Measurements from ENCODE around the gene CNPY4. TPM values are rescaled to one million over a fixed set of nuclear protein-coding genes. Genes with fewer than 3 reads are reported as not detected.

Gene CNPY4
- polyA plus RNA-seq, 1 donor (not counting 4 experiments of a cell fraction or from before 2014, with no cell fraction given) = 9.9 TPM

DNA sequence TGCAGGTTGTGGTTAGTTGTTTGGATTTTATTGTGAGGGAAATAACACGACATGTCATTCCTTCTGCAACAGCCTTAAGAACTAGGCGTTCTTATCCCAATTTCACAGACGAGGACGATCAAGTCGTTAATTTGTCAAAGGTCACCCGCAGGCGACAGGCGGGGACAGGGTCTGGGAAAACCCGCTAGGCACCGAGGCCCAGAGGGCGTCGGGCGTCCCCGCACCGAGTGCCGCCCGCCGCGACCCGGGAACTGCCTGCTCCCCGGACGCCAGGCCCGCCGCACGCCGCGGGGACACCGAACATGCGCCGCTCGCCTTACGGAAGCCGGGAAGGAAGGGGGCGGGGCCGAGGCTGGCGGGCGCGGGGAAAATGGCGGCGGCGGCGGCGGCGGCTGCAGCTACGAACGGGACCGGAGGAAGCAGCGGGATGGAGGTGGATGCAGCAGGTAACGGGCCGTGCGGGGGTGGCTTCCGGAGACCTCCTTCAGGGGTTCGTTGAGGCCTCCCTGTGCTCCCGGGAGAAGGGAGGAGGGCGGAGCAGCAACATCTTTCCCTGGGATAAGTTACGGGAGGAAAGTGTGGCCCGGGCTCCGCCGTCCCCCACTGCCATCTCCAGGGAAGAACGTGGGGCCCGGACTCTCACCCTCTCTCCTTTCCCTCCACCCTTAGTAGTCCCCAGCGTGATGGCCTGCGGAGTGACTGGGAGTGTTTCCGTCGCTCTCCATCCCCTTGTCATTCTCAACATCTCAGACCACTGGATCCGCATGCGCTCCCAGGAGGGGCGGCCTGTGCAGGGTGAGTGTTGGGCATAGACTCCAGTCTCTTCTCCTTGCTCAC, 30.6 kb upstream of the CNPY4 start, which contains the start of gene COPS6:
TSS of gene COPS6 (plus strand) at position 349 of the 837 bp plus-strand sequence. CDS start at position 371, 22 bp downstream.
- no peak for FAIRE-seq
- Histone ChIP-seq H3K9ac (ENCODE audit: control insufficient read depth, extremely low read depth, insufficient read depth, low read length) (peak within 1 kb of the TSS; percentile 90), H3K4me1 (ENCODE audit: control insufficient read depth, extremely low read depth, insufficient read depth, low read length) (peaks cover 27% of the 10 kb centered on the region), H2AFZ (ENCODE audit: control insufficient read depth, low read length) (peak within 1 kb of the TSS; percentile 90), H3K79me2 (ENCODE audit: control insufficient read depth, insufficient read depth, low read length) (peaks cover 17% of the 10 kb centered on the region), H3K27ac (ENCODE audit: control insufficient read depth, insufficient read depth, low read length) (peak within 1 kb of the TSS; percentile 85), H4K20me1 (ENCODE audit: control insufficient read depth, extremely low read depth, insufficient read depth, low read length) (no peaks in the 10 kb centered on the region), H3K36me3 (ENCODE audit: control insufficient read depth in 2 of 2, extremely low read depth in 1 of 2, insufficient read depth in 2 of 2, low read length in 2 of 2) (peaks cover 28 to 33% of the 10 kb centered on the region in 2 experiments), H3K4me2 (ENCODE audit: control insufficient read depth, extremely low read depth, insufficient read depth, low read depth, low read length) (peak within 1 kb of the TSS; percentile 82), H3K9me3 (ENCODE audit: control insufficient read depth, low read depth, low read length) (no peaks in the 10 kb centered on the region), H3K27me3 (ENCODE audit: control insufficient read depth, extremely low read depth, insufficient read depth, low read length) (no peaks in the 10 kb centered on the region), H3K4me3 (ENCODE audit: control insufficient read depth in 2 of 3, extremely low read depth in 1 of 3, insufficient read depth in 2 of 3, low read depth in 1 of 3, low read length in 3 of 3) (peak within 1 kb of the TSS; percentile 84 to 95 (median 89)), H3K9me1 (ENCODE audit: control insufficient read depth, extremely low read depth, insufficient read depth, low read length) (no peaks in the 10 kb centered on the region)
- no peak for DNase-seq (ENCODE audit: low read depth, low spot score)
- dilution Hi-C loops (cut with MboI; ENCODE audit: extremely low pct_ligation_motif_present, low sequenced_read_pairs) = no loop called here
- no peak for TF ChIP-seq EZH2 (IDR thresholded peaks at IDR 0.05; ENCODE audit: low read length)
- TF ChIP-seq, protein P1, sequence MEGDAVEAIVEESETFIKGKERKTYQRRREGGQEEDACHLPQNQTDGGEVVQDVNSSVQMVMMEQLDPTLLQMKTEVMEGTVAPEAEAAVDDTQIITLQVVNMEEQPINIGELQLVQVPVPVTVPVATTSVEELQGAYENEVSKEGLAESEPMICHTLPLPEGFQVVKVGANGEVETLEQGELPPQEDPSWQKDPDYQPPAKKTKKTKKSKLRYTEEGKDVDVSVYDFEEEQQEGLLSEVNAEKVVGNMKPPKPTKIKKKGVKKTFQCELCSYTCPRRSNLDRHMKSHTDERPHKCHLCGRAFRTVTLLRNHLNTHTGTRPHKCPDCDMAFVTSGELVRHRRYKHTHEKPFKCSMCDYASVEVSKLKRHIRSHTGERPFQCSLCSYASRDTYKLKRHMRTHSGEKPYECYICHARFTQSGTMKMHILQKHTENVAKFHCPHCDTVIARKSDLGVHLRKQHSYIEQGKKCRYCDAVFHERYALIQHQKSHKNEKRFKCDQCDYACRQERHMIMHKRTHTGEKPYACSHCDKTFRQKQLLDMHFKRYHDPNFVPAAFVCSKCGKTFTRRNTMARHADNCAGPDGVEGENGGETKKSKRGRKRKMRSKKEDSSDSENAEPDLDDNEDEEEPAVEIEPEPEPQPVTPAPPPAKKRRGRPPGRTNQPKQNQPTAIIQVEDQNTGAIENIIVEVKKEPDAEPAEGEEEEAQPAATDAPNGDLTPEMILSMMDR (optimal IDR thresholded peaks at IDR 0.05 in 1 of 3, IDR thresholded peaks at IDR 0.05 in 1 of 3, conservative IDR thresholded peaks at IDR 0.05 in 1 of 3; ENCODE audit: extremely low read depth in 1 of 3, insufficient read depth in 2 of 3, low read length in 3 of 3) = no peak

DNA sequence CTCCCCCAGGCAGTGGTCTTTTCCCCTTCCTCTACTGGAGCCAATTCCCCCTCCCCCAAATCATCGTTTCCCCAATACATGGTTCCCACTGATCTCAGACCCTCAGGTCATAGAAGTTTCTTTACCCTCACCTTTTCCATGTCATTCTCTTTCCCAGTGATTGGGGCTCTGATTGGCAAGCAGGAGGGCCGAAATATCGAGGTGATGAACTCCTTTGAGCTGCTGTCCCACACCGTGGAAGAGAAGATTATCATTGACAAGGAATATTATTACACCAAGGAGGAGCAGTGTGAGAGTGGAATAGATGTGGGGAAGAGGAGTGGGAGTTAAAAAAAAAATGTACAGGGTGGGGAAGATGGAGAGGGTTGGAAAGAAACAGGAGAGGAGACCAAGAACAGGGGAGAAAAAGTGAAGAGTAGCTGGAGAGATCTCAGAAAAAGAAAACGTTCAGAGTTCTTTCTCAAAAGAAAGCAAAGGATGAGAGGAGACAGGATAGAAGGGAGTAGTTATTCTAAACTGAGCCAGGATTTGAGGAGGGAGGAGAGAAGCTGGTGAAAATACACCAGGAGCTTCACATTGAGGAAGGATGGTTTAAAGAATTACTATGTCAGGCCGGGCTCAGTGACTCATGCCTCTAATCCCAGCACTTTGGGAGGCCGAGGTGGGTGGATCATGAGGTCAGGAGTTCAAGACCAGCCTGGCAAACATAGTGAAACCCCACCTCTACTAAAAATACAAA, 29.8 kb upstream of the CNPY4 start:
- FAIRE-seq = no peak
- peaks cover 19% of the 10 kb centered on the region for H3K79me2 ChIP-seq (ENCODE audit: control insufficient read depth, insufficient read depth, low read length)
- TF ChIP-seq, protein P1 (optimal IDR thresholded peaks at IDR 0.05 in 1 of 3, IDR thresholded peaks at IDR 0.05 in 1 of 3, conservative IDR thresholded peaks at IDR 0.05 in 1 of 3; ENCODE audit: extremely low read depth in 1 of 3, insufficient read depth in 2 of 3, low read length in 3 of 3) = no peak
- TF ChIP-seq EZH2 (IDR thresholded peaks at IDR 0.05; ENCODE audit: low read length) = no peak

More for the DNA sequence above, 29.8 kb upstream of the CNPY4 start:
- Histone ChIP-seq H3K27ac (ENCODE audit: control insufficient read depth, insufficient read depth, low read length) (peak overlapping the region; percentile 85), H3K27me3 (ENCODE audit: control insufficient read depth, extremely low read depth, insufficient read depth, low read length) (no peaks in the 10 kb centered on the region), H3K4me1 (ENCODE audit: control insufficient read depth, extremely low read depth, insufficient read depth, low read length) (peaks cover 27% of the 10 kb centered on the region), H3K9me1 (ENCODE audit: control insufficient read depth, extremely low read depth, insufficient read depth, low read length) (no peaks in the 10 kb centered on the region), H3K9ac (ENCODE audit: control insufficient read depth, extremely low read depth, insufficient read depth, low read length) (peak overlapping the region; percentile 90), H3K4me3 (ENCODE audit: control insufficient read depth in 2 of 3, extremely low read depth in 1 of 3, insufficient read depth in 2 of 3, low read depth in 1 of 3, low read length in 3 of 3) (peak overlapping the region; percentile 84 to 95 (median 89)), H3K9me3 (ENCODE audit: control insufficient read depth, low read depth, low read length) (no peaks in the 10 kb centered on the region), H3K36me3 (ENCODE audit: control insufficient read depth in 2 of 2, extremely low read depth in 1 of 2, insufficient read depth in 2 of 2, low read length in 2 of 2) (peaks cover 30 to 39% of the 10 kb centered on the region in 2 experiments), H3K4me2 (ENCODE audit: control insufficient read depth, extremely low read depth, insufficient read depth, low read depth, low read length) (peak overlapping the region; percentile 82), H4K20me1 (ENCODE audit: control insufficient read depth, extremely low read depth, insufficient read depth, low read length) (no peaks in the 10 kb centered on the region), H2AFZ (ENCODE audit: control insufficient read depth, low read length) (peak overlapping the region; percentile 90)
- dilution Hi-C loops (cut with MboI; ENCODE audit: extremely low pct_ligation_motif_present, low sequenced_read_pairs) = no loop called here
- no peak for DNase-seq (ENCODE audit: low read depth, low spot score)
